Lower leg skin (tissue), 4 donors: ENCODE measurements around the gene RFTN2. TPM values are rescaled to one million over a fixed set of nuclear protein-coding genes. Genes with fewer than 3 reads are reported as not detected.
"Not testable (repeated sequence)": the region's sequence is repeated elsewhere in the genome, so short reads cannot be mapped to it uniquely, and the experiment has no call there.

ENCODE experiments used
- DNase-seq, 2 donors: peaks; one replicate each; pipeline ENCODE4 v3.0.0-alpha.2; 2019; ENCODE audit warnings: low spot score in 2 of 2
- H3K4me3 ChIP-seq: fragments of 200-600 bp; sonication (generic); 2 replicates; pipeline ENCODE4 v1.5.1; 2017; ENCODE audit warnings: mild to moderate bottlenecking, low read depth; ENCODE audit not compliant: poor library complexity, severe bottlenecking
- POLR2A ChIP-seq, 2 donors: fragments of 450-650 bp; IDR thresholded peaks; one replicate each; pipeline ENCODE4 v1.6.1; 2016 to 2017; ENCODE audit warnings: antibody characterized with exemption in 2 of 2, mild to moderate bottlenecking in 1 of 2, moderate library complexity in 1 of 2
- WGBS, 2 donors: methylation state at CpG; one replicate each; pipeline ENCODE4 v1.1.5; 2018; 5-methylcytosine and 5-hydroxymethylcytosine counted together
- intact Hi-C: fragments of 100-400 bp; cut with DNase I; formaldehyde crosslinking; loops from one replicate; pipeline ENCODE4 v1.15.0; 2023; ENCODE audit warnings: low total_unique reads
- total RNA-seq, 4 donors: library from RNA; depleted of rRNA; stranded (reverse); fragments of >200 nt; gene quantifications; one replicate each; pipeline ENCODE4 v1.1.0, GENCODE V29; 2016
- TF ChIP-seq, protein P1 (sequence below), 3 donors: fragments of 450-650 bp; IDR thresholded peaks; one replicate each; pipeline ENCODE4 v1.5.1; 2016; ENCODE audit warnings: antibody characterized with exemption in 3 of 3, mild to moderate bottlenecking in 3 of 3, moderate library complexity in 2 of 3

RFTN2 gene
- total RNA-seq, 4 donors from 2014 or later, result 1.5 to 6.5 (median 2.7) TPM

DNA sequence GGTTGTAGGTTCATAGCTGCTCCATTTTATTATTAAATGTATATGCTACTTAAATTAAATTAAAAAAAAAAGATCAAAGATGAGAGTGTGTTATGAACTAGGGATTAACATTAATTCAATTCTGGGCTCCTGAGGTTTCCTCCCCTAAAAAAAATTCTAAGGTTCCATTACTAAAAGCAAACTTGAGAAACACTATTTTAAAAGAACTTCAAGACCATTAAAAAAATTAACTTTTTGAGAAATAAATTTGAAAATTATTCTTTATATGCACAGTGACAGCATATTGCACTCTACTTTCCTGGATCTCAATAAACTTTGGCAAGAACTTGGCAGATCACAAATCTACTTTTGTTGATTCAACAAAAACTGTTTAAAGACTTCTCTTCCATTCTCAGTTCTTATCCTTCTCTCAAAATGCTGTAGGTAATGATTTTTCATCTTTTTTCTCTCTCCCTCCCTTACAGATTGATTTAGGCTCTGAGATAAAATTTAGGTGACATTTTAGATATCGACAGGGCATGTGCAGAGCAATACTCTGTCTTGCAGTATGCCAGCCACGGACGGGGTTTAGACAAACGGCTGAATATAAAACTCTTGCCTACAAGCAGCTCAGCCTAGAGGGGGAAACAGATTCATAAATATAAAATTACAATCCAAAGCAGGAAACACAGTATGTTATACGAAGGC lies 29.2 kb upstream of the RFTN2 start:
- no peak for DNase-seq
- intact Hi-C loops, result loop anchor here (10.0 kb wide), 1 partner anchor 210 kb away; the partner anchor contains the start of gene HSPD1
- TF ChIP-seq, protein P1, sequence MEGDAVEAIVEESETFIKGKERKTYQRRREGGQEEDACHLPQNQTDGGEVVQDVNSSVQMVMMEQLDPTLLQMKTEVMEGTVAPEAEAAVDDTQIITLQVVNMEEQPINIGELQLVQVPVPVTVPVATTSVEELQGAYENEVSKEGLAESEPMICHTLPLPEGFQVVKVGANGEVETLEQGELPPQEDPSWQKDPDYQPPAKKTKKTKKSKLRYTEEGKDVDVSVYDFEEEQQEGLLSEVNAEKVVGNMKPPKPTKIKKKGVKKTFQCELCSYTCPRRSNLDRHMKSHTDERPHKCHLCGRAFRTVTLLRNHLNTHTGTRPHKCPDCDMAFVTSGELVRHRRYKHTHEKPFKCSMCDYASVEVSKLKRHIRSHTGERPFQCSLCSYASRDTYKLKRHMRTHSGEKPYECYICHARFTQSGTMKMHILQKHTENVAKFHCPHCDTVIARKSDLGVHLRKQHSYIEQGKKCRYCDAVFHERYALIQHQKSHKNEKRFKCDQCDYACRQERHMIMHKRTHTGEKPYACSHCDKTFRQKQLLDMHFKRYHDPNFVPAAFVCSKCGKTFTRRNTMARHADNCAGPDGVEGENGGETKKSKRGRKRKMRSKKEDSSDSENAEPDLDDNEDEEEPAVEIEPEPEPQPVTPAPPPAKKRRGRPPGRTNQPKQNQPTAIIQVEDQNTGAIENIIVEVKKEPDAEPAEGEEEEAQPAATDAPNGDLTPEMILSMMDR (IDR thresholded peaks at IDR 0.05), result no peak
- TF ChIP-seq POLR2A (IDR thresholded peaks at IDR 0.05), result no peak
- peak overlapping the region; percentile 7 for H3K4me3 ChIP-seq
- WGBS, 2 donors, result 0 to 1% methylated on average over 5 of the region's 5 CpGs

DNA sequence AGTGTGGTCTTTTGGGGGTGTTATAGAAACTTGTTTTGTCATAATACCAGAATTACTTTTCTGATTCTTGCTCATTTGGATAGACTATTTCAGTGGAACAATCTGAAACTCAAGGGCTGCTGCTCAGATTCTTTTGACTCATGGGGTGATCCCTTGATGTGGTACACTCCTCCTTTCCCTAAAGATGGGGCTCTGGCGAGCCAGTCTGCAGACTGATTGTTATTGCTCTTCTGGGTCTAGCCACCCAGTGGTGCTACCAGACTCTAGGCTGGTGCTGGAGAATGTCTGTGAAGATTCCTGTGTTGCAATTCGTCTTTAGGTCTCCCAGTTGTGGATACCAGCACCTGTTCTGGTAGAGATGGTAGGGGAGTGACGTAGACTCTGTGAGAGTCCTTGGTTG lies 25.6 kb upstream of the RFTN2 start:
- intact Hi-C loops, result loop anchor here (10.0 kb wide), 1 partner anchor 206 kb away; the partner anchor contains the start of gene HSPD1
- DNase-seq, result no peak
- no peak overlapping the region for H3K4me3 ChIP-seq
- no peak for TF ChIP-seq POLR2A (IDR thresholded peaks at IDR 0.05)
- TF ChIP-seq, protein P1 (IDR thresholded peaks at IDR 0.05), result no peak
- 88 to 89% methylated on average over 3 of the region's 3 CpGs for WGBS, 2 donors

- intact Hi-C loops, result loop anchor here (10.0 kb wide), 1 partner anchor 205 kb away; the partner anchor contains the start of gene HSPD1
- DNase-seq, result not testable (repeated sequence)
Observed at GRCh38 chr2:197699724-197700123, 24.3 kb upstream of the RFTN2 start.

DNA sequence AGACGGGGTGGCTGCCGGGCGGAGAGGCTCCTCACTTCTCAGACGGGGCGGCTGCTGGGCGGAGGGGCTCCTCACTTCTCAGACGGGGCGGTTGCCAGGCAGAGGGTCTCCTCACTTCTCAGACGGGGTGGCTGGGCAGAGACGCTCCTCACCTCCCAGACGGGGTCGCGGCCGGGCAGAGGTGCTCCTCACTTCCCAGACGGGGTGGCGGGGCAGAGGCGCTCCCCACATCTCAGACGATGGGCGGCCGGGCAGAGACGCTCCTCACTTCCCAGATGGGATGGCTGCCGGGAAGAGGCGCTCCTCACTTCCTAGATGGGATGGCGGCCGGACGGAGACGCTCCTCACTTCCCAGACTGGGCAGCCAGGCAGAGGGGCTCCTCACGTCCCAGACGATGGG lies 21.2 kb upstream of the RFTN2 start:
- WGBS, 2 donors, result 96% methylated on average over 19 of the region's 29 CpGs; no CpG with 5 or more reads in 1 of the 2 donors
- H3K4me3 ChIP-seq, intact Hi-C loops, DNase-seq: not testable (repeated sequence)

More at GRCh38 chr2:197699724-197700123, 24.3 kb upstream of the RFTN2 start:
- not testable (repeated sequence) for H3K4me3 ChIP-seq

DNA sequence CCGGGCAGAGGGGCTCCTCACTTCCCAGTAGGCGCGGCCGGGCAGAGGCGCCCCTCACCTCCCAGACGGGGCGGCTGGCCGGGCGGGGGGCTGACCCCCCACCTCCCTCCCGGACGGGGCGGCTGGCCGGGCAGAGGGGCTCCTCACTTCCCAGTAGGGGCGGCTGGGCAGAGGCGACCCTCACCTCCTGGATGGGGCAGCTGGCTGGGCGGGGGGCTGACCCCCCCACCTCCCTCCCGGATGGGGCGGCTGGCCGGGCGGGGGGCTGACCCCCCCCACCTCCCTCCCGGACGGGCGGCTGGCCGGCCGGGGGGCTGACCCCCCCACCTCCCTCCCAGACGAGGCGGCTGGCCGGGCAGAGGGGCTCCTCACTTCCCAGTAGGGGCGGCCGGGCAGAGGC lies 20.6 kb upstream of the RFTN2 start:
- H3K4me3 ChIP-seq, intact Hi-C loops, DNase-seq: not testable (repeated sequence)
- WGBS, 2 donors, result 92 to 100% methylated on average over 5 to 8 of the region's 30 CpGs

GRCh38 chr2:197695206-197695605 lies 19.8 kb upstream of the RFTN2 start:
- intact Hi-C loops, DNase-seq, H3K4me3 ChIP-seq: not testable (repeated sequence)
- WGBS, 2 donors, result 96 to 97% methylated on average over 4 of the region's 6 CpGs

DNA sequence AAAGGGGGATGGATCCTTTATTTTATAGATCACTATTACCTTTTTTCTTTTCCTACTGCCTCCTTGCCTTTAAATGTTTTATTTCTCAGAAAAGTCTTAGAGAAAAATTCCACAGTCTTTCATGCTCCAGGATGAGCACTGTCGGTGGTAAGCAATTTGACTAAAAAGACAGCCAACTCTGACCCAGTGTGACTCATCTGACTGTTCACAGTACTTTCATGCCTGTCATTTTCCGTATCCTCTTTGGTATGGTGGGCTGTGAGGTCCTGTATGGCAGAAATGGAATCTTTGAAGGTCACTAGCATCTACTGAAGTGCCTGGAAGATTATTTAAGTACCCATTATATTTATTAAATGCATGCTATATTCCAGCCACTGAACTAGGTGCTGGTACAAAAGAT lies 2.1 kb upstream of the RFTN2 start:
- TF ChIP-seq, protein P1 (IDR thresholded peaks at IDR 0.05), result no peak
- no peak for TF ChIP-seq POLR2A (IDR thresholded peaks at IDR 0.05)
- no peak for DNase-seq
- H3K4me3 ChIP-seq, result no peak overlapping the region
- intact Hi-C loops, result no loop called here
- 49 to 52% methylated on average over 2 of the region's 2 CpGs for WGBS, 2 donors

DNA sequence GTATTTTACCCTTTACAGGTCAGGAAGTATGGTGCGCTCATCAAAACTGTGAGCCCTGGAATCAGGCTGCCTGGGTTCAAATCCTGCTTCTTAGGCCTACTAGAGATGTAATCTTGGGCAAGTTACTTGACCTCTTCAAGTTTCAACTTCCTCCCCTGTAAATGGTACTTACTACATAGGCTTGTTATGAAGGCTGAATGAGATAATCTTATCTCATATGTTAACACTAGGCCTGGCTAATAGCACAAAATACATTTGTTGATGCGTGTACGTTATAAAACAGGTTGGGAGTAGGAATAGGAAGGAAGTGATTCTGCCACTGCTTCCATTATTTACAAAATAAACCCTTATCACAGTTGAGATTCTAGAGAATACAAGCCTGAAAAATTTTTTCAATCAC lies 1.7 kb upstream of the RFTN2 start:
- TF ChIP-seq POLR2A (IDR thresholded peaks at IDR 0.05), result no peak
- TF ChIP-seq, protein P1 (IDR thresholded peaks at IDR 0.05), result no peak
- H3K4me3 ChIP-seq, result no peak overlapping the region
- intact Hi-C loops, result no loop called here
- 84 to 86% methylated on average over 3 of the region's 3 CpGs for WGBS, 2 donors
- DNase-seq, result no peak
